GM12891 (cell line): ENCODE measurements around the gene DNAJB12.

Source experiments
- POLR2A ChIP-seq: IDR thresholded peaks from 2 replicates; pipeline ENCODE4 v1.6.1; 2011; ENCODE audit warnings: low read depth, low read length, control low read depth
- POLR2AphosphoS5 ChIP-seq: IDR thresholded peaks from 2 replicates; pipeline ENCODE4 v1.6.1; 2011; ENCODE audit warnings: low read depth, low read length, control low read depth
- SPI1 ChIP-seq: IDR thresholded peaks from 2 replicates; pipeline ENCODE4 v1.6.1; 2011; ENCODE audit warnings: low read depth, low read length, control low read depth
- TAF1 ChIP-seq: IDR thresholded peaks from 2 replicates; pipeline ENCODE4 v1.6.1; 2011; ENCODE audit warnings: low read depth, low read length, control low read depth

DNA sequence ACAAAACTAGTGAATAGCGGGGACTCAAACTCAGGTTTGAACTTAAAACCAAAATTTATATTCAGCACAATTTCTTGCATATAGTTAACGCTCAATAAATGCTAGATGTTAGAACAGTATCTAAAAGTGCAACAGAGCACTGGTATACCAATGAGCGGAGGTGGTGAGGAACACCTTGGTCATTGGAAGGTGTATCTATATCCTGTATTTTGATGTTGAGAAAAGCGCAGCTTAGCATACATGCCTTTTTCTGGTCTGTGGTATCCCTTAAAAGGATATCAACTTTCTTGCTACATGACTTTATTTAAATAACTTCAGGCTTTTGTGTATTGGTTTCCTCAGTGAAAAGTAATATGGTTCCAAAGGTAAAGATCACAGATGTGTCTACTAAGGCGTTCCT is 33.3 kb upstream of the DNAJB12 start:
- TF ChIP-seq TAF1: no peak
- no peak for TF ChIP-seq POLR2A
- TF ChIP-seq POLR2AphosphoS5: no peak
- no peak for TF ChIP-seq SPI1
